HepG2 (cell line): ENCODE data around the gene ZSWIM7. TPM values are rescaled to one million over a fixed set of nuclear protein-coding genes. Genes with fewer than 3 reads are reported as not detected.

Experiments used
- DRAP1 ChIP-seq: IDR thresholded peaks from 2 replicates; pipeline ENCODE4 v1.6.1; 2016; ENCODE audit warnings: missing genetic modification reagents, missing compliant biosample characterization
- ETV5 ChIP-seq: IDR thresholded peaks from 2 replicates; pipeline ENCODE4 v1.6.1; 2018; ENCODE audit warnings: missing biosample characterization, missing genetic modification reagents, inconsistent platforms, borderline replicate concordance
- FOXO4 ChIP-seq: sonication (generic); formaldehyde crosslinking; conservative IDR thresholded peaks from 2 replicates; pipeline ENCODE4 v1.8.1; 2023; ENCODE audit warnings: missing genetic modification reagents
- IRF2 ChIP-seq: IDR thresholded peaks from 2 replicates; pipeline ENCODE4 v1.6.1; 2018; ENCODE audit warnings: missing genetic modification reagents, missing compliant biosample characterization
- IRF9 ChIP-seq: sonication (generic); formaldehyde crosslinking; IDR thresholded peaks from 2 replicates; pipeline ENCODE4 v1.8.0; 2022; ENCODE audit warnings: missing genetic modification reagents, mild to moderate bottlenecking, borderline replicate concordance
- KAT7 ChIP-seq: IDR thresholded peaks from 2 replicates; pipeline ENCODE4 v1.6.1; 2018; ENCODE audit warnings: borderline replicate concordance, missing compliant biosample characterization
- KAT8 ChIP-seq: IDR thresholded peaks from 2 replicates; pipeline ENCODE4 v1.6.1; 2016; ENCODE audit warnings: missing genetic modification reagents, missing compliant biosample characterization
- MXD4 ChIP-seq: IDR thresholded peaks from 2 replicates; pipeline ENCODE4 v1.6.1; 2016; ENCODE audit warnings: mild to moderate bottlenecking, missing biosample characterization, missing genetic modification reagents
- POLR2A ChIP-seq, 2 experiments: IDR thresholded peaks; 2 replicates each; pipeline ENCODE4 v1.6.1; 2011; ENCODE audit warnings: low read depth in 2 of 2, low read length in 2 of 2, mild to moderate bottlenecking in 1 of 2, moderate library complexity in 1 of 2; ENCODE audit not compliant: insufficient read depth in 1 of 2
- RERE ChIP-seq: IDR thresholded peaks from 2 replicates; pipeline ENCODE4 v1.6.1; 2016; ENCODE audit warnings: low read depth, missing genetic modification reagents, missing compliant biosample characterization
- TBX2 ChIP-seq: sonication (generic); formaldehyde crosslinking; IDR thresholded peaks from 2 replicates; pipeline ENCODE4 v1.5.0; 2020; ENCODE audit warnings: missing genetic modification reagents, mild to moderate bottlenecking, borderline replicate concordance
- YEATS4 ChIP-seq: sonication (generic); formaldehyde crosslinking; IDR thresholded peaks from 2 replicates; pipeline ENCODE4 v1.4.0; 2020; ENCODE audit warnings: missing genetic modification reagents, borderline replicate concordance
- ZBTB7A ChIP-seq: sonication (generic); formaldehyde crosslinking; IDR thresholded peaks from 2 replicates; pipeline ENCODE4 v1.8.0; 2022; ENCODE audit warnings: mild to moderate bottlenecking, missing genetic modification reagents
- ZNF10 ChIP-seq: sonication (generic); formaldehyde crosslinking; IDR thresholded peaks from 2 replicates; pipeline ENCODE4 v1.4.0; 2020; ENCODE audit warnings: mild to moderate bottlenecking, low read depth, missing genetic modification reagents, borderline replicate concordance
- ZNF12 ChIP-seq: sonication (generic); formaldehyde crosslinking; IDR thresholded peaks from 2 replicates; pipeline ENCODE4 v1.5.0; 2020; ENCODE audit warnings: missing genetic modification reagents
- ZNF17 ChIP-seq: sonication (generic); formaldehyde crosslinking; IDR thresholded peaks from 2 replicates; pipeline ENCODE4 v1.5.0; 2020; ENCODE audit warnings: mild to moderate bottlenecking, missing genetic modification reagents
- ZNF232 ChIP-seq: sonication (generic); formaldehyde crosslinking; IDR thresholded peaks from 2 replicates; pipeline ENCODE4 v1.4.0; 2020; ENCODE audit warnings: missing genetic modification reagents, borderline replicate concordance
- ZNF282 ChIP-seq: fragments of 450-650 bp; IDR thresholded peaks from 2 replicates; pipeline ENCODE4 v1.6.1; 2018; ENCODE audit not compliant: partially characterized antibody
- ZNF572 ChIP-seq: sonication (generic); formaldehyde crosslinking; IDR thresholded peaks from 2 replicates; pipeline ENCODE4 v1.5.1; 2020; ENCODE audit warnings: mild to moderate bottlenecking, missing genetic modification reagents
- ZNF737 ChIP-seq: sonication (generic); formaldehyde crosslinking; IDR thresholded peaks from 2 replicates; pipeline ENCODE4 v1.5.0; 2020; ENCODE audit warnings: missing genetic modification reagents, mild to moderate bottlenecking, borderline replicate concordance
- ZSCAN9 ChIP-seq: IDR thresholded peaks from 2 replicates; pipeline ENCODE4 v1.6.1; 2016; ENCODE audit warnings: borderline replicate concordance
- polyA plus RNA-seq, 8 experiments: library from polyadenylated mRNA; depleted of rRNA in 3 of 8; stranded (reverse) in 7 of 8; unstranded in 1 of 8; fragments of >200 nt; fragmentation: Illumina TruSeq in 4 of 8; extraction: Trizol in 4 of 8; gene quantifications; 2 replicates each; pipeline versions ENCODE4 v1.2.1 to v1.2.3, GENCODE V29; 2011 to 2016; ENCODE audit warnings: low read depth in 4 of 8, missing spikeins in 1 of 8, mixed read lengths in 1 of 8; ENCODE audit not compliant: insufficient read depth in 1 of 8
- total RNA-seq, 5 experiments: library from RNA; depleted of rRNA; stranded (reverse); fragments of >200 nt; fragmentation: Illumina TruSeq; extraction: Trizol; gene quantifications; 2 replicates each; pipeline ENCODE4 v1.2.3, GENCODE V29; 2016; ENCODE audit warnings: low read depth in 1 of 5

The ZSWIM7 gene
- total and polyA plus RNA-seq, 2 of the 13 experiments (the other 11 are each of a cell fraction or from before 2014, with no cell fraction given), result 13.1 to 28.1 TPM

- TF ChIP-seq ZNF10 (no peak), IRF9 (CRISPR knock-in tag) (no peak), FOXO4 (CRISPR knock-in tag) (no peak), ZSCAN9 (CRISPR knock-in tag) (peak; percentile 58; the same call in 1 of the 2 replicates), ZBTB7A (peak; percentile 65; the same call in 1 of the 2 replicates), RERE (CRISPR knock-in tag) (no peak), ZNF12 (CRISPR knock-in tag) (no peak), POLR2A (IDR thresholded peaks at IDR 0.05; ENCODE audit: insufficient read depth in 1 of 2, low read depth in 2 of 2, low read length in 2 of 2) (peak; percentile 51 to 52; a peak in 3 of 4 replicates), ETV5 (CRISPR knock-in tag) (peak; percentile 91), ZNF572 (CRISPR knock-in tag) (no peak), IRF2 (0 out of 2 replicates have a peak, but pooled peaks have one; percentile 29), TBX2 (CRISPR knock-in tag) (peak; percentile 43), MXD4 (CRISPR knock-in tag) (0 out of 2 replicates have a peak, but pooled peaks have one; percentile 35), ZNF232 (no peak), KAT8 (CRISPR knock-in tag) (peak; percentile 22; the same call in 1 of the 2 replicates), ZNF17 (CRISPR knock-in tag) (no peak), KAT7 (peak; percentile 33; the same call in 1 of the 2 replicates), ZNF737 (CRISPR knock-in tag) (no peak), ZNF282 (no peak), YEATS4 (peak; percentile 37; the same call in 1 of the 2 replicates), DRAP1 (CRISPR knock-in tag) (peak; percentile 82)
Observed at GRCh38 chr17:15966183-15966878, 33.2 kb downstream of the ZSWIM7 start (continued).
